GM12892 (cell line): ENCODE results near the gene TMCC1.

ENCODE experiments used
- POLR2A ChIP-seq: IDR thresholded peaks from 2 replicates; pipeline ENCODE4 v1.6.1; 2011; ENCODE audit warnings: low read depth, low read length, control low read depth
- POLR2AphosphoS5 ChIP-seq: IDR thresholded peaks from 2 replicates; pipeline ENCODE4 v1.6.1; 2011; ENCODE audit warnings: low read depth, low read length, control low read depth
- TAF1 ChIP-seq: IDR thresholded peaks from 2 replicates; pipeline ENCODE4 v1.6.1; 2011; ENCODE audit warnings: low read depth, mild to moderate bottlenecking, control low read depth, low read length, borderline replicate concordance

GRCh38 chr3:129715854-129716253, 177.7 kb downstream of the TMCC1 start:
- TF ChIP-seq POLR2A (no peak), TAF1 (no peak), POLR2AphosphoS5 (no peak)
